A673 (cell line): ENCODE measurements around the gene CENPF. TPM values are rescaled to one million over a fixed set of nuclear protein-coding genes. Genes with fewer than 3 reads are reported as not detected.

Source experiments
- BruUV-seq: library from RNA; stranded (reverse); fragments of 400-500 nt; replicated peaks from 2 replicates; lab custom pipeline; 2021; lab: Mats Ljungman, UMichigan
- CTCF ChIA-PET: fragments of 300-600 bp; sonication (Branson Sonifier 250); formaldehyde crosslinking; loops from one replicate; lab custom pipeline; 2022; ENCODE audit warnings: antibody characterized with exemption; lab: Charles Lee
- POLR2A ChIA-PET: fragments of 300-600 bp; sonication (Branson Sonifier 250); formaldehyde crosslinking; loops from one replicate; lab custom pipeline; 2022; ENCODE audit warnings: antibody characterized with exemption; ENCODE audit not compliant: low non-redundant PET; lab: Charles Lee
- DNase-seq: peaks from one replicate; pipeline ENCODE4 v3.0.0-alpha.2; 2015; ENCODE audit warnings: low spot score
- H3K27ac ChIP-seq: fragments of 200-600 bp; sonication (generic); 2 replicates; pipeline ENCODE4 v1.5.1; 2016; ENCODE audit warnings: mixed run types, low read depth, mild to moderate bottlenecking, mixed read lengths, antibody characterized with exemption, low read length; ENCODE audit not compliant: poor library complexity, severe bottlenecking
- H3K27me3 ChIP-seq: fragments of 200-600 bp; sonication (generic); replicated peaks from 2 replicates; pipeline ENCODE4 v1.6.1; 2017; ENCODE audit warnings: mixed run types, low read depth, mild to moderate bottlenecking, mixed read lengths, antibody characterized with exemption, low read length; ENCODE audit not compliant: insufficient read depth, poor library complexity
- H3K36me3 ChIP-seq: fragments of 200-600 bp; sonication (generic); 2 replicates; pipeline ENCODE4 v1.6.1; 2016; ENCODE audit warnings: mixed run types, mild to moderate bottlenecking, mixed read lengths, antibody characterized with exemption, low read length; ENCODE audit not compliant: insufficient read depth, poor library complexity, severe bottlenecking
- H3K4me1 ChIP-seq: fragments of 200-600 bp; sonication (generic); 2 replicates; pipeline ENCODE4 v1.6.1; 2017; ENCODE audit warnings: mixed run types, mild to moderate bottlenecking, mixed read lengths, antibody characterized with exemption, low read length; ENCODE audit not compliant: insufficient read depth, poor library complexity, severe bottlenecking
- H3K4me3 ChIP-seq: fragments of 200-600 bp; sonication (generic); 2 replicates; pipeline ENCODE4 v1.5.1; 2016; ENCODE audit warnings: low read depth, mixed run types, mild to moderate bottlenecking, mixed read lengths, low read length; ENCODE audit not compliant: poor library complexity, severe bottlenecking
- H3K9me3 ChIP-seq: fragments of 200-600 bp; sonication (generic); 2 replicates; pipeline ENCODE4 v1.6.1; 2016; ENCODE audit warnings: mixed run types, low read depth, mild to moderate bottlenecking, mixed read lengths, antibody characterized with exemption, low read length; ENCODE audit not compliant: poor library complexity, severe bottlenecking
- CTCF ChIP-seq: fragments of 300-800, 200-600 bp; sonication (generic); conservative IDR thresholded peaks from 2 replicates; pipeline ENCODE4 v1.5.1; 2017; ENCODE audit warnings: low read depth, mild to moderate bottlenecking, antibody characterized with exemption, low read length, moderate library complexity, mixed read lengths
- EZH2 ChIP-seq: fragments of 200-600 bp; sonication (generic); IDR thresholded peaks from 2 replicates; pipeline ENCODE4 v1.6.1; 2017; ENCODE audit warnings: borderline replicate concordance, low read depth, mild to moderate bottlenecking, mixed read lengths, antibody characterized with exemption, low read length; ENCODE audit not compliant: poor library complexity, severe bottlenecking
- intact Hi-C: fragments of 100-400 bp; cut with micrococcal nuclease; formaldehyde crosslinking; loops from one replicate; pipeline ENCODE4 v1.10.0; 2022; ENCODE audit not compliant: unreplicated experiment
- total RNA-seq: library from RNA; stranded (reverse); gene quantifications from 2 replicates; pipeline ENCODE4 v1.2.3, GENCODE V29; 2021

CENPF gene
- total RNA-seq, 1 experiment from 2014 or later, result 273 TPM

DNA sequence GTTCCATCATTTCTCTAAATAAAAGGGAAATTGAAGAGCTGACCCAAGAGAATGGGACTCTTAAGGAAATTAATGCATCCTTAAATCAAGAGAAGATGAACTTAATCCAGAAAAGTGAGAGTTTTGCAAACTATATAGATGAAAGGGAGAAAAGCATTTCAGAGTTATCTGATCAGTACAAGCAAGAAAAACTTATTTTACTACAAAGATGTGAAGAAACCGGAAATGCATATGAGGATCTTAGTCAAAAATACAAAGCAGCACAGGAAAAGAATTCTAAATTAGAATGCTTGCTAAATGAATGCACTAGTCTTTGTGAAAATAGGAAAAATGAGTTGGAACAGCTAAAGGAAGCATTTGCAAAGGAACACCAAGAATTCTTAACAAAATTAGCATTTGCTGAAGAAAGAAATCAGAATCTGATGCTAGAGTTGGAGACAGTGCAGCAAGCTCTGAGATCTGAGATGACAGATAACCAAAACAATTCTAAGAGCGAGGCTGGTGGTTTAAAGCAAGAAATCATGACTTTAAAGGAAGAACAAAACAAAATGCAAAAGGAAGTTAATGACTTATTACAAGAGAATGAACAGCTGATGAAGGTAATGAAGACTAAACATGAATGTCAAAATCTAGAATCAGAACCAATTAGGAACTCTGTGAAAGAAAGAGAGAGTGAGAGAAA, 38.4 kb downstream of the CENPF start:
- Histone ChIP-seq H3K4me3 (no peak overlapping the region), H3K4me1 (no peaks in the 10 kb centered on the region), H3K36me3 (peaks cover 100% of the 10 kb centered on the region), H3K9me3 (no peaks in the 10 kb centered on the region), H3K27me3 (no peaks in the 10 kb centered on the region), H3K27ac (no peak overlapping the region)
- CTCF ChIA-PET, result no interaction called here
- POLR2A ChIA-PET, result interaction anchor here (0.6 kb wide), 1 partner anchor 452 kb away, joined by 4 read pairs; no protein-coding TSS in a partner anchor
- no peak for DNase-seq
- no TSS peak for BruUV-seq
- TF ChIP-seq CTCF, result no peak
- no peak for TF ChIP-seq EZH2
- intact Hi-C loops, result no loop called here

GRCh38 chr1:214643030-214643429, 40.0 kb downstream of the CENPF start:
- CTCF ChIA-PET, result no interaction called here
- Histone ChIP-seq H3K27ac (no peak overlapping the region), H3K9me3 (no peaks in the 10 kb centered on the region), H3K4me3 (no peak overlapping the region), H3K27me3 (no peaks in the 10 kb centered on the region), H3K4me1 (no peaks in the 10 kb centered on the region), H3K36me3 (peaks cover 100% of the 10 kb centered on the region)
- DNase-seq, result no peak
- POLR2A ChIA-PET, result no interaction called here
- intact Hi-C loops, result no loop called here
- TF ChIP-seq EZH2, result no peak
- TF ChIP-seq CTCF, result no peak
- no TSS peak for BruUV-seq

DNA sequence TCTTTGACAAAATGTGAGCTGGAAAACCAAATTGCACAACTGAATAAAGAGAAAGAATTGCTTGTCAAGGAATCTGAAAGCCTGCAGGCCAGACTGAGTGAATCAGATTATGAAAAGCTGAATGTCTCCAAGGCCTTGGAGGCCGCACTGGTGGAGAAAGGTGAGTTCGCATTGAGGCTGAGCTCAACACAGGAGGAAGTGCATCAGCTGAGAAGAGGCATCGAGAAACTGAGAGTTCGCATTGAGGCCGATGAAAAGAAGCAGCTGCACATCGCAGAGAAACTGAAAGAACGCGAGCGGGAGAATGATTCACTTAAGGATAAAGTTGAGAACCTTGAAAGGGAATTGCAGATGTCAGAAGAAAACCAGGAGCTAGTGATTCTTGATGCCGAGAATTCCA, 42.7 kb downstream of the CENPF start:
- intact Hi-C loops, result no loop called here
- no peaks in the 10 kb centered on the region for H3K9me3 ChIP-seq
- ChIA-PET POLR2A (no interaction called here), CTCF (no interaction called here)
- H3K27me3 ChIP-seq, result no peaks in the 10 kb centered on the region
- no TSS peak for BruUV-seq
- peaks cover 100% of the 10 kb centered on the region for H3K36me3 ChIP-seq
- TF ChIP-seq EZH2, result no peak
- no peak for TF ChIP-seq CTCF
- H3K4me1 ChIP-seq, result no peaks in the 10 kb centered on the region
- DNase-seq, result no peak
- H3K27ac ChIP-seq, result no peak overlapping the region
- H3K4me3 ChIP-seq, result no peak overlapping the region
